H9 (cell line): ENCODE results near the gene NCDN. TPM values are rescaled to one million over a fixed set of nuclear protein-coding genes. Genes with fewer than 3 reads are reported as not detected.

Experiments used
- DNase-seq: peaks from one replicate; pipeline ENCODE4 v3.0.0-alpha.2; 2017
- H2AFZ ChIP-seq: one replicate; pipeline ENCODE4 v1.6.1; 2013; ENCODE audit warnings: mild to moderate bottlenecking, low read length, control low read depth, moderate library complexity
- H2AK5ac ChIP-seq: 2 replicates; pipeline ENCODE4 v1.6.1; 2013; ENCODE audit warnings: low read length, control low read depth, mixed read lengths; ENCODE audit not compliant: insufficient read length
- H2BK120ac ChIP-seq: one replicate; pipeline ENCODE4 v1.6.1; 2013; ENCODE audit warnings: low read depth, mild to moderate bottlenecking, low read length, control low read depth, inconsistent platforms; ENCODE audit not compliant: poor library complexity, severe bottlenecking
- H2BK12ac ChIP-seq: 2 replicates; pipeline ENCODE4 v1.6.1; 2013; ENCODE audit warnings: low read length, control low read depth, mixed read lengths, low read depth; ENCODE audit not compliant: insufficient read length
- H2BK15ac ChIP-seq: 2 replicates; pipeline ENCODE4 v1.6.1; 2013; ENCODE audit warnings: low read depth, low read length, control low read depth
- H2BK20ac ChIP-seq: one replicate; pipeline ENCODE4 v1.6.1; 2013; ENCODE audit warnings: low read depth, mild to moderate bottlenecking, low read length, control low read depth, inconsistent platforms; ENCODE audit not compliant: poor library complexity, severe bottlenecking
- H2BK5ac ChIP-seq: 2 replicates; pipeline ENCODE4 v1.6.1; 2013; ENCODE audit warnings: low read length, control low read depth, mixed read lengths; ENCODE audit not compliant: insufficient read length
- H3K14ac ChIP-seq: 2 replicates; pipeline ENCODE4 v1.6.1; 2013; ENCODE audit warnings: low read length, control low read depth; ENCODE audit not compliant: insufficient read depth
- H3K18ac ChIP-seq: 2 replicates; pipeline ENCODE4 v1.6.1; 2013; ENCODE audit warnings: low read depth, mild to moderate bottlenecking, mixed read lengths, low read length, control low read depth; ENCODE audit not compliant: insufficient read length
- H3K23ac ChIP-seq: 2 replicates; pipeline ENCODE4 v1.6.1; 2013; ENCODE audit warnings: low read length, control low read depth, mixed read lengths, low read depth; ENCODE audit not compliant: insufficient read length
- H3K23me2 ChIP-seq: 2 replicates; pipeline ENCODE4 v1.6.1; 2013; ENCODE audit warnings: low read depth, mild to moderate bottlenecking, mixed read lengths, low read length, control low read depth; ENCODE audit not compliant: insufficient read length, poor library complexity, severe bottlenecking
- H3K27ac ChIP-seq: 2 replicates; pipeline ENCODE4 v1.5.1; 2013; ENCODE audit warnings: low read length, control low read depth, mixed read lengths, low read depth; ENCODE audit not compliant: insufficient read length
- H3K27me3 ChIP-seq: 2 replicates; pipeline ENCODE4 v1.6.1; 2013; ENCODE audit warnings: low read length, control low read depth, inconsistent platforms; ENCODE audit not compliant: insufficient read depth
- H3K4ac ChIP-seq: 2 replicates; pipeline ENCODE4 v1.6.1; 2013; ENCODE audit warnings: low read depth, mild to moderate bottlenecking, control low read depth, inconsistent platforms, low read length, moderate library complexity
- H3K4me1 ChIP-seq: 2 replicates; pipeline ENCODE4 v1.6.1; 2013; ENCODE audit warnings: low read length, control low read depth, inconsistent platforms; ENCODE audit not compliant: insufficient read depth
- H3K4me2 ChIP-seq: 2 replicates; pipeline ENCODE4 v1.6.1; 2013; ENCODE audit warnings: low read length, control low read depth, mixed read lengths; ENCODE audit not compliant: insufficient read length, insufficient read depth
- H3K56ac ChIP-seq: 2 replicates; pipeline ENCODE4 v1.6.1; 2013; ENCODE audit warnings: low read depth, mild to moderate bottlenecking, mixed read lengths, low read length, control low read depth; ENCODE audit not compliant: insufficient read length
- H3K79me1 ChIP-seq: 2 replicates; pipeline ENCODE4 v1.6.1; 2013; ENCODE audit warnings: low read depth, mild to moderate bottlenecking, moderate library complexity, low read length, control low read depth, inconsistent platforms; ENCODE audit not compliant: insufficient read depth, poor library complexity, severe bottlenecking
- H3K79me2 ChIP-seq: 2 replicates; pipeline ENCODE4 v1.6.1; 2013; ENCODE audit warnings: low read length, control low read depth, inconsistent platforms; ENCODE audit not compliant: insufficient read depth
- H3K9ac ChIP-seq: 2 replicates; pipeline ENCODE4 v1.6.1; 2013; ENCODE audit warnings: low read length, control low read depth, mixed read lengths; ENCODE audit not compliant: insufficient read length; ENCODE audit errors: extremely low read depth
- H3K9me3 ChIP-seq: one replicate; pipeline ENCODE4 v1.6.1; 2013; ENCODE audit warnings: low read depth, low read length, inconsistent platforms; ENCODE audit not compliant: control insufficient read depth
- H3T11ph ChIP-seq: one replicate; pipeline ENCODE4 v1.6.1; 2013; ENCODE audit warnings: mild to moderate bottlenecking, low read length, control low read depth, inconsistent platforms
- H4K20me1 ChIP-seq: one replicate; pipeline ENCODE4 v1.6.1; 2013; ENCODE audit not compliant: control insufficient read depth, insufficient read length, insufficient read depth
- H4K5ac ChIP-seq: 2 replicates; pipeline ENCODE4 v1.6.1; 2013; ENCODE audit warnings: low read depth, mild to moderate bottlenecking, mixed read lengths, low read length, control low read depth; ENCODE audit not compliant: insufficient read length
- H4K8ac ChIP-seq: replicated peaks from 2 replicates; pipeline ENCODE4 v1.6.1; 2013; ENCODE audit warnings: low read length, control low read depth, mixed read lengths, low read depth; ENCODE audit not compliant: insufficient read length
- H4K91ac ChIP-seq: 2 replicates; pipeline ENCODE4 v1.6.1; 2013; ENCODE audit warnings: low read depth, mild to moderate bottlenecking, moderate library complexity, mixed read lengths, low read length, control low read depth; ENCODE audit not compliant: insufficient read length
- H3K27ac Mint-ChIP-seq, 3 experiments: 2 replicates in 2 of 3; 3 replicates in 1 of 3; pipeline ENCODE4 v1.8.0; 2020 to 2021; ENCODE audit warnings: mixed read lengths in 3 of 3, mild to moderate bottlenecking in 1 of 3, moderate library complexity in 1 of 3
- H3K27me3 Mint-ChIP-seq: 2 replicates; pipeline ENCODE4 v1.8.0; 2021; ENCODE audit warnings: low read depth, mild to moderate bottlenecking, moderate library complexity, mixed read lengths
- H3K36me3 Mint-ChIP-seq, 3 experiments: 2 replicates in 2 of 3; 3 replicates in 1 of 3; pipeline ENCODE4 v1.8.0; 2020 to 2021; ENCODE audit warnings: low read depth in 3 of 3, mixed read lengths in 3 of 3; ENCODE audit not compliant: insufficient read depth in 1 of 3
- H3K4me1 Mint-ChIP-seq, 2 experiments: 2 replicates each; pipeline ENCODE4 v1.8.0; 2020; ENCODE audit warnings: mixed read lengths in 2 of 2
- H3K4me3 Mint-ChIP-seq, 2 experiments: 2 replicates in 1 of 2; 3 replicates in 1 of 2; pipeline ENCODE4 v1.8.0; 2020 to 2021; ENCODE audit warnings: mild to moderate bottlenecking in 2 of 2, mixed read lengths in 2 of 2, moderate library complexity in 1 of 2
- H3K9me3 Mint-ChIP-seq, 2 experiments: 2 replicates in 1 of 2; 3 replicates in 1 of 2; pipeline ENCODE4 v1.8.0; 2020; ENCODE audit warnings: mild to moderate bottlenecking in 2 of 2, mixed read lengths in 2 of 2, moderate library complexity in 1 of 2
- CTCF ChIP-seq: fragments of 200-600 bp; sonication (generic); conservative IDR thresholded peaks from 3 replicates; pipeline ENCODE4 v1.8.0; 2021; ENCODE audit warnings: antibody characterized with exemption, mild to moderate bottlenecking
- WGBS: extraction: QIAGEN DNeasy Blood & Tissue Kit; methylation state at CpG from one replicate; pipeline ENCODE4 v1.1.7; 2013; ENCODE audit warnings: missing lambda C conversion rate, low lambda C conversion rate, mixed read lengths; ENCODE audit not compliant: insufficient read length; ENCODE audit errors: extremely low coverage; 5-methylcytosine and 5-hydroxymethylcytosine counted together
- total RNA-seq: library from RNA; stranded (reverse); gene quantifications from 2 replicates; pipeline ENCODE4 v1.2.1, GENCODE V29; 2021

Gene NCDN
- total RNA-seq, 1 experiment from 2014 or later = 44.2 TPM

GRCh38 chr1:35564037-35564883, 6.7 kb downstream of the NCDN start:
- Mint-ChIP-seq H3K27ac (peak overlapping the region in 2 of 3 experiments; percentile 56 to 97; a peak in 4 of 7 replicates), H3K4me3 (no peak overlapping the region), H3K4me1 (peaks cover 11 to 13% of the 10 kb centered on the region in 2 experiments), H3K36me3 (peaks cover 27 to 66% (median 52%) of the 10 kb centered on the region in 3 experiments), H3K9me3 (no peaks in the 10 kb centered on the region; a peak in 1 of 5 replicates), H3K27me3 (peaks cover 11% of the 10 kb centered on the region)
- no peak overlapping the region for H2BK20ac ChIP-seq
- H2BK5ac ChIP-seq = no peak overlapping the region
- H3K27ac ChIP-seq = no peak overlapping the region
- no peak overlapping the region for H3K4me2 ChIP-seq
- no peak overlapping the region for H3K23ac ChIP-seq
- WGBS = no CpG with 5 or more reads among the region's 9 CpGs
- DNase-seq = peak; percentile 84
- no peak overlapping the region for H2BK12ac ChIP-seq
- H4K5ac ChIP-seq = no peak overlapping the region
- no peak overlapping the region for H3K56ac ChIP-seq
- H3K4me1 ChIP-seq = no peaks in the 10 kb centered on the region
- H3K79me2 ChIP-seq = no peaks in the 10 kb centered on the region
- H2BK120ac ChIP-seq = no peak overlapping the region
- H3K79me1 ChIP-seq = no peaks in the 10 kb centered on the region
- peaks cover 2% of the 10 kb centered on the region; the same call in 1 of the 2 replicates for H3K27me3 ChIP-seq
- H3K4ac ChIP-seq = no peak overlapping the region
- no peak overlapping the region for H4K8ac ChIP-seq
- no peak overlapping the region for H4K91ac ChIP-seq
- no peaks in the 10 kb centered on the region for H3K23me2 ChIP-seq
- TF ChIP-seq CTCF = peak; percentile 87
- no peak overlapping the region for H3K14ac ChIP-seq
- H2AFZ ChIP-seq = no peak overlapping the region
- H2AK5ac ChIP-seq = no peak overlapping the region
- H2BK15ac ChIP-seq = no peak overlapping the region
- no peaks in the 10 kb centered on the region for H4K20me1 ChIP-seq
- H3T11ph ChIP-seq = no peak overlapping the region
- no peak overlapping the region for H3K9ac ChIP-seq
- no peaks in the 10 kb centered on the region for H3K9me3 ChIP-seq
- no peak overlapping the region for H3K18ac ChIP-seq
